ENCODE measurements around the gene NXN.
"Not testable (repeated sequence)": the region's sequence is repeated elsewhere in the genome, so short reads cannot be mapped to it uniquely, and the experiment has no call there.

The NXN gene

GRCh38 chr17:881778-882177 is 97.8 kb downstream of the NXN start:
- DNase-seq: no peak

GRCh38 chr17:880443-881269 is 98.9 kb downstream of the NXN start:
- no peak for DNase-seq

- no peak for DNase-seq
These were observed 99.8 kb downstream of the NXN start for GRCh38 chr17:879546-880442.

GRCh38 chr17:877630-878029 is 101.9 kb downstream of the NXN start:
- DNase-seq: no peak

- no peak for DNase-seq
These were observed 103.3 kb downstream of the NXN start for GRCh38 chr17:876272-876671.

GRCh38 chr17:874590-874989 is 105.0 kb downstream of the NXN start:
- not testable (repeated sequence) for DNase-seq

GRCh38 chr17:872855-873254 is 106.7 kb downstream of the NXN start:
- DNase-seq: no peak

GRCh38 chr17:871751-872519 is 107.6 kb downstream of the NXN start:
- DNase-seq: no peak

GRCh38 chr17:869567-870525 is 109.7 kb downstream of the NXN start:
- no peak for DNase-seq

- DNase-seq: no peak
These were observed 110.5 kb downstream of the NXN start for GRCh38 chr17:869086-869485.

GRCh38 chr17:867896-868489 is 111.6 kb downstream of the NXN start:
- DNase-seq: no peak

GRCh38 chr17:867238-867637 is 112.3 kb downstream of the NXN start:
- not testable (repeated sequence) for DNase-seq

- DNase-seq: no peak
These were observed 112.9 kb downstream of the NXN start for GRCh38 chr17:866568-867103.

- DNase-seq: no peak
These were observed 115.3 kb downstream of the NXN start for GRCh38 chr17:864315-864714.

GRCh38 chr17:863880-864279 is 115.7 kb downstream of the NXN start:
- DNase-seq: no peak

GRCh38 chr17:862582-862981 is 117.0 kb downstream of the NXN start:
- DNase-seq: no peak

GRCh38 chr17:861364-861763 is 118.2 kb downstream of the NXN start:
- no peak for DNase-seq

GRCh38 chr17:860805-861204 is 118.8 kb downstream of the NXN start:
- no peak for DNase-seq

GRCh38 chr17:859824-860195 is 119.8 kb downstream of the NXN start:
- DNase-seq: no peak

- DNase-seq: peak; percentile 17
These were observed 120.3 kb downstream of the NXN start for GRCh38 chr17:859061-859823.

GRCh38 chr17:856149-856548 is 123.4 kb downstream of the NXN start:
- no peak for DNase-seq
